Ovary (tissue), 3 donors: ENCODE data around the gene C1orf87.

Experiments
- EP300 ChIP-seq: sonication (generic); formaldehyde crosslinking; IDR thresholded peaks from one replicate; pipeline ENCODE4 v1.6.1; 2017; ENCODE audit warnings: antibody characterized with exemption
- POLR2A ChIP-seq: fragments of 450-650 bp; IDR thresholded peaks from one replicate; pipeline ENCODE4 v1.6.1; 2017; ENCODE audit warnings: antibody characterized with exemption, mild to moderate bottlenecking, moderate library complexity
- TF ChIP-seq, protein P1 (sequence below), 3 donors: fragments of 450-650 bp in 2 of 3; fragments of 200-600 bp in 1 of 3; IDR thresholded peaks; one replicate each; pipeline versions ENCODE4 v1.5.1 to v1.8.0; 2016 to 2022; ENCODE audit warnings: antibody characterized with exemption in 3 of 3, mild to moderate bottlenecking in 1 of 3
- donor health status: DM: no; HTN: no; CAD: no.

- TF ChIP-seq, protein P1, sequence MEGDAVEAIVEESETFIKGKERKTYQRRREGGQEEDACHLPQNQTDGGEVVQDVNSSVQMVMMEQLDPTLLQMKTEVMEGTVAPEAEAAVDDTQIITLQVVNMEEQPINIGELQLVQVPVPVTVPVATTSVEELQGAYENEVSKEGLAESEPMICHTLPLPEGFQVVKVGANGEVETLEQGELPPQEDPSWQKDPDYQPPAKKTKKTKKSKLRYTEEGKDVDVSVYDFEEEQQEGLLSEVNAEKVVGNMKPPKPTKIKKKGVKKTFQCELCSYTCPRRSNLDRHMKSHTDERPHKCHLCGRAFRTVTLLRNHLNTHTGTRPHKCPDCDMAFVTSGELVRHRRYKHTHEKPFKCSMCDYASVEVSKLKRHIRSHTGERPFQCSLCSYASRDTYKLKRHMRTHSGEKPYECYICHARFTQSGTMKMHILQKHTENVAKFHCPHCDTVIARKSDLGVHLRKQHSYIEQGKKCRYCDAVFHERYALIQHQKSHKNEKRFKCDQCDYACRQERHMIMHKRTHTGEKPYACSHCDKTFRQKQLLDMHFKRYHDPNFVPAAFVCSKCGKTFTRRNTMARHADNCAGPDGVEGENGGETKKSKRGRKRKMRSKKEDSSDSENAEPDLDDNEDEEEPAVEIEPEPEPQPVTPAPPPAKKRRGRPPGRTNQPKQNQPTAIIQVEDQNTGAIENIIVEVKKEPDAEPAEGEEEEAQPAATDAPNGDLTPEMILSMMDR (IDR thresholded peaks at IDR 0.05) = no peak
- TF ChIP-seq EP300 (no peak), POLR2A (no peak)
Observed at GRCh38 chr1:60063561-60063960, 10.0 kb downstream of the C1orf87 start.
